Tibial nerve (tissue), 4 donors: Measurements from ENCODE around the gene CCT5. TPM values are rescaled to one million over a fixed set of nuclear protein-coding genes. Genes with fewer than 3 reads are reported as not detected.
A peak's percentile ranks its signal among the peaks of the same experiment; 100 is the strongest.

Experiments used
- DNase-seq, 2 donors: peaks; one replicate each; pipeline ENCODE4 v3.0.0-alpha.2; 2019; ENCODE audit warnings: low spot score in 2 of 2
- H3K27ac ChIP-seq, 4 donors: fragments of 200-600 bp; sonication (generic) in 3 of 4; one replicate each; pipeline ENCODE4 v1.5.1; 2017 to 2019; ENCODE audit warnings: mild to moderate bottlenecking in 1 of 4
- H3K27me3 ChIP-seq, 2 donors: fragments of 200-600 bp; sonication (generic) in 1 of 2; one replicate each; pipeline versions ENCODE4 v1.5.1 to v1.6.0; 2017 to 2019
- H3K36me3 ChIP-seq, 3 donors: fragments of 200-600 bp; sonication (generic); one replicate each; pipeline ENCODE4 v1.5.1; 2018 to 2019
- H3K4me1 ChIP-seq, 4 donors: fragments of 200-600 bp; sonication (generic) in 3 of 4; one replicate each; pipeline ENCODE4 v1.5.1; 2017 to 2019
- H3K4me3 ChIP-seq, 4 donors: fragments of 200-600 bp; sonication (generic) in 3 of 4; one replicate each; pipeline ENCODE4 v1.5.1; 2017 to 2019; ENCODE audit warnings: mild to moderate bottlenecking in 1 of 4, moderate library complexity in 1 of 4
- H3K9me3 ChIP-seq, 4 donors: fragments of 200-600 bp; sonication (generic) in 3 of 4; one replicate each; pipeline ENCODE4 v1.5.1; 2017 to 2019
- EP300 ChIP-seq, 2 donors: sonication (generic); formaldehyde crosslinking; IDR thresholded peaks; one replicate each; pipeline ENCODE4 v1.6.1; 2017; ENCODE audit warnings: antibody characterized with exemption in 2 of 2, mild to moderate bottlenecking in 1 of 2
- POLR2A ChIP-seq, 2 donors: fragments of 450-650 bp; IDR thresholded peaks; one replicate each; pipeline ENCODE4 v1.6.1; 2017; ENCODE audit warnings: antibody characterized with exemption in 2 of 2, mild to moderate bottlenecking in 2 of 2, moderate library complexity in 2 of 2
- WGBS, 2 donors: methylation state at CpG; one replicate each; pipeline ENCODE4 v1.1.5; 2018; 5-methylcytosine and 5-hydroxymethylcytosine counted together
- total RNA-seq, 4 donors: library from RNA; depleted of rRNA; stranded (reverse); fragments of >200 nt; gene quantifications; one replicate each; pipeline ENCODE4 v1.1.0, GENCODE V29; 2016
- TF ChIP-seq, protein P1 (sequence below), 5 experiments: fragments of 200-600 bp in 3 of 5; fragments of 450-650 bp in 2 of 5; sonication (generic) in 3 of 5; IDR thresholded peaks; one replicate each; pipeline ENCODE4 v1.5.1; 2016 to 2019; ENCODE audit warnings: antibody characterized with exemption in 5 of 5, mild to moderate bottlenecking in 3 of 5, moderate library complexity in 2 of 5

CCT5 gene
- 100 to 1,000 TPM; 102 to 152 (median 120) TPM for total RNA-seq

DNA sequence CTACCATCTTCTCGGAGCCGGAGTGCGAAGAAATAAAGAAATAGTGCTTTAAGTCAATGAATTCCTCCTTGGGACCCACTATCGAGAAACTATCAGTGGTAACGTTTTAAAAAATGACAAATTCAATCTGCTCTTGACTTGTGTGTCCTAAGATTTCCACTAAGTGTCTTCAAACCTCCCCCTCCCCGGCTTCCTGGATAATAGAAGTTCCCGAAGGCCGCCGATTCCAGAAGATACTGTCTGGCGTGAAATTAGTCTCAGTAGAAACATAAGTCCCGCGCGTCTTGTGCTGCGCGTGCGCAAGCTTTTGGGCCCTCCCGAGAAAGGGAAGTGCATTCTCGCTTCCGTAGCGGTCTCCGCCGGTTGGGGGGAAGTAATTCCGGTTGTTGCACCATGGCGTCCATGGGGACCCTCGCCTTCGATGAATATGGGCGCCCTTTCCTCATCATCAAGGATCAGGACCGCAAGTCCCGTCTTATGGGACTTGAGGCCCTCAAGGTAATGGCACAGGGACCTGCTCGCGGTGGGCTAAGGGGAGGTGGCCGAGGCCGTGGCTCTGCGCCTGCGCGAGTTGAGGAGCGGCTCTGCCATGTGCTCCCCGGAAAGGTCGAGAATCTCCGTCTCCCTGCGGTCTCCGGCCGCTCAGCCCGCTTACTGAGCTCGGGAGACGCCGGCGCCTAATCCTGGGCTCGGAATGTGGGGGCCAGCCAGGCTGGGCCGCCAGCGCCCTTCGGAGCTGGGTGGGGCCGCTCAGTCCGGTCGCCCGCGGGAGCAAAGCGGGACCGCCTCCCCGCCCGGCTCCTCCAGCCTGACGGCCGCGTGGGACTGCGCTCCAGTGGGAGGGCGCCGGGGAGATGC lies at the start of gene CCT5:
CCT5 (plus strand) TSS at position 333 of the 858 bp plus-strand sequence; CDS start at position 394, 61 bp downstream.
- peak; percentile 79 to 92 for DNase-seq
- H3K36me3 ChIP-seq: peaks cover 0 to 14% (median under 1%) of the 10 kb centered on the region in 3 donors
- peak within 1 kb of the TSS; percentile 72 to 96 (median 94) for H3K4me3 ChIP-seq
- TF ChIP-seq POLR2A (IDR thresholded peaks at IDR 0.05) (peak; percentile 33 to 50), EP300 (IDR thresholded peaks at IDR 0.05) (peak; percentile 18 to 91)
- TF ChIP-seq, protein P1, sequence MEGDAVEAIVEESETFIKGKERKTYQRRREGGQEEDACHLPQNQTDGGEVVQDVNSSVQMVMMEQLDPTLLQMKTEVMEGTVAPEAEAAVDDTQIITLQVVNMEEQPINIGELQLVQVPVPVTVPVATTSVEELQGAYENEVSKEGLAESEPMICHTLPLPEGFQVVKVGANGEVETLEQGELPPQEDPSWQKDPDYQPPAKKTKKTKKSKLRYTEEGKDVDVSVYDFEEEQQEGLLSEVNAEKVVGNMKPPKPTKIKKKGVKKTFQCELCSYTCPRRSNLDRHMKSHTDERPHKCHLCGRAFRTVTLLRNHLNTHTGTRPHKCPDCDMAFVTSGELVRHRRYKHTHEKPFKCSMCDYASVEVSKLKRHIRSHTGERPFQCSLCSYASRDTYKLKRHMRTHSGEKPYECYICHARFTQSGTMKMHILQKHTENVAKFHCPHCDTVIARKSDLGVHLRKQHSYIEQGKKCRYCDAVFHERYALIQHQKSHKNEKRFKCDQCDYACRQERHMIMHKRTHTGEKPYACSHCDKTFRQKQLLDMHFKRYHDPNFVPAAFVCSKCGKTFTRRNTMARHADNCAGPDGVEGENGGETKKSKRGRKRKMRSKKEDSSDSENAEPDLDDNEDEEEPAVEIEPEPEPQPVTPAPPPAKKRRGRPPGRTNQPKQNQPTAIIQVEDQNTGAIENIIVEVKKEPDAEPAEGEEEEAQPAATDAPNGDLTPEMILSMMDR (IDR thresholded peaks at IDR 0.05): peak in 2 of 5 experiments; percentile 23 to 28
- 0 to 1% methylated on average over 48 to 54 of the region's 67 CpGs for WGBS, 2 donors
- peak within 1 kb of the TSS; percentile 93 to 97 (median 95) for H3K27ac ChIP-seq
- no peaks in the 10 kb centered on the region for H3K9me3 ChIP-seq
- no peaks in the 10 kb centered on the region for H3K27me3 ChIP-seq
- H3K4me1 ChIP-seq: peaks cover 0 to 44% (median 20%) of the 10 kb centered on the region in 4 donors

DNA sequence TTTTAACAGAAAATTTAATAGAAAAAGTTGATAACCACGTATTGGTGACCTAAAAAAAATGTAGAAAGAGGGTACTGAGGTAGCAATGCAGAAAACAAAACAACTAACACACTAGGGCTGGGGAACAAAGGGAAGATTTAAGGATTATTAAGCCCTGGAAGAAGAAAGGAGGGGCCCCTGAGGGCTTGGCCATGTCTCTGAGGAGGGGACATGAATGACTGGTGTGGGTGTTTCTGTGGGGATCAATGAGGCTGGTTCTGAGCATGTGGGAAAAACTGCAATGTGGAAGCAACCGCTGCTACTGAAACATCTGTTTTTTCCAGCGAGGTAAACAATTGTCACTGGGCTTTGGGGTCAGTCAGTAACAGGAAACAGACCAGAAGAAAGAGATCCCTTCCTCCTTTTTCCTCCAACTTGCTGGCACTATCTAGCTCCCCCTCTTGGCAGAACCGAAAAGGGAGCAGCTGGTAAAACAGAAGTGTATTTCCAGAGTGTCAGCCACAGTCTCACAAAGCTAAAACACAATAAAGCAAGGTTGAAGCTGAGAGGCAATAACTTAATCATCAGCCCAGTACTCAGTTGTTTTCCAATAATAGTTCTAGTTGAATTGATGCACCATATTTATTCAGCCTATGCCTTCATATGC lies 48.7 kb upstream of the CCT5 start:
- WGBS, 2 donors: 36% methylated on average over 4 of the region's 4 CpGs
- H3K4me1 ChIP-seq: no peaks in the 10 kb centered on the region
- peaks cover 0 to 21% (median 7%) of the 10 kb centered on the region in 4 donors for H3K9me3 ChIP-seq
- no peaks in the 10 kb centered on the region for H3K36me3 ChIP-seq
- no peak overlapping the region for H3K27ac ChIP-seq
- no peak overlapping the region for H3K4me3 ChIP-seq
- no peaks in the 10 kb centered on the region for H3K27me3 ChIP-seq
- no peak for DNase-seq
- TF ChIP-seq POLR2A (IDR thresholded peaks at IDR 0.05): no peak
- TF ChIP-seq, protein P1 (IDR thresholded peaks at IDR 0.05): no peak
- no peak for TF ChIP-seq EP300 (IDR thresholded peaks at IDR 0.05)

DNA sequence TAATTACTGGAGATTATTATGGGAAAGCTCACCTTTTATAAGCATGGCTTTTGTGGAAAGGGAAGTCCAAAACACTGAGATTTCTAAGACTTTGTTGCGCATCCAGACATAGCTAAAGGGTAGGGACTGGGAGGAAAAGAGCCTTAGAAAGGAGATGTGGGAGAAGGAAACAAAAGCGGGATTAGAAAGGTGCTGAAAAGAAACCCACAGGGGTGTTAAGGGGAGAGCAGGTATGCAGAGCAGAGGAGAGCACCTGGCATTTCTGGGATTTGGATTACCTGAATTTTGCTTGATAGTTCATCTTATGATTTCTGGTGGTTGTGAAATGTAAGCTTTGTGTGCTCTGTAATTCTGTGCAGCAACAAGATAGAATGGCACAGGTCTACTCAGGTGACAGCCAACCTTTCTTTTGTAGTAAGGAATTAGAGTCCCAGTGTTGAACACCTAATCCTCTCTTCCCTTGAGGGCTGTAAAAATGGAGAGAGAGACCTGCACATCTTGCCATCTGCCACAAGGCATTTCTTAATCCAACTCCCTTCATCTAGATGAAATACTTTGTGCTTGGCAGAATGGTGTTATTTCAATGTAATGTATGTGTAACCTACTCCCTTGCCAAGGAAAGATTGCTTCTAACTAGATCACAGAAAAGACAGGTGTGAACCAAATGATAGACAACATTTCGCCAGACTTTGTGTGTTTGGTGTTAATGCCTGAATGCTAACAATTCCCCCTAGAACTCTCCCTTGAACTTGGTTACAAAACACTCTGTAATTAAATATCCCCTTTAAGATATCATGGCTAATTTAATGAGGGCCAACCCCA lies 47.8 kb upstream of the CCT5 start:
- 83 to 92% methylated on average over 3 of the region's 3 CpGs for WGBS, 2 donors
- H3K27me3 ChIP-seq: no peaks in the 10 kb centered on the region
- TF ChIP-seq, protein P1 (IDR thresholded peaks at IDR 0.05): no peak
- TF ChIP-seq EP300 (IDR thresholded peaks at IDR 0.05): no peak
- H3K27ac ChIP-seq: no peak overlapping the region
- H3K9me3 ChIP-seq: peaks cover 0 to 13% (median 7%) of the 10 kb centered on the region in 4 donors
- H3K4me3 ChIP-seq: no peak overlapping the region
- no peak for DNase-seq
- no peaks in the 10 kb centered on the region for H3K36me3 ChIP-seq
- H3K4me1 ChIP-seq: no peaks in the 10 kb centered on the region

DNA sequence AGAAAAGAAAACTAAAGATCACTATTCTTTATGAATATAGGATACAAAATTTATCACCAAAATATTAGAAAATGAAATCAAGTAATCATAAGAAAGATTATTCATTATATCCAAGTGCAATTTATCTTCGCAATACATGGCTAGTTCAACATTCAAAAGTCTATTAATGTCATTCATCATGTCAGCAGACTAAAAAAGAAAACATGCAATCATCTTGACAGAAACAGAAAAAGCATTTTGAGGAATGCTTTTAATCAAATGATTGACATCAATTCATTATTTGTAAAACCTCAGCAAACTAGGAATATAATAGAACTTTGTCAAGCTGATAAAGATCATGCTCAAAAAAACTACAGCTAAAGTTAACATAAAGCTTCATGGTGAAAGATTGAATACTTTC lies 41.1 kb upstream of the CCT5 start:
- Histone ChIP-seq H3K27ac (no peak overlapping the region), H3K27me3 (no peaks in the 10 kb centered on the region), H3K36me3 (no peaks in the 10 kb centered on the region), H3K9me3 (no peaks in the 10 kb centered on the region), H3K4me1 (no peaks in the 10 kb centered on the region), H3K4me3 (no peak overlapping the region)
- WGBS, 2 donors: 93 to 100% methylated on average over 1 of the region's 1 CpG
- DNase-seq: no peak
- TF ChIP-seq EP300 (IDR thresholded peaks at IDR 0.05): no peak

DNA sequence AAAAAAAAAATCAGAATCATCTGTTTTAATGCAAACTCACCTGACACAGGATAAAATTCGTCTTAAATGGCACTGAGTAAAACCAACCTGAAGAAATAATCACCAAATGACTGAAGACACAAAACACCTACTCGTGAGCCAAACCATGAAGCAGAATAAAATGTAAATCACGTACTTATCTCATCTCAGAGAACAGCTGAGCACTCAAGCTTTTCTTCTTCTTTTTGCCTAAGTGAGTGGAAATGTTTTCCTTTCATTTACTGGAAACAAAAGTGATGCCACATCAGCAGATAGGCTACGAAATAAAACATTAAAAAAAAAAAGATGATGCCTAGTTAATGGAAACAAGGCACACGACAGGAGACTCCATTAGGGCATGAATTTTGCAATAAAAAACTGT lies 36.8 kb upstream of the CCT5 start:
- 82 to 87% methylated on average over 5 of the region's 5 CpGs for WGBS, 2 donors

More for the DNA sequence above, 36.8 kb upstream of the CCT5 start:
- DNase-seq: no peak
- Histone ChIP-seq H3K4me3 (no peak overlapping the region), H3K36me3 (no peaks in the 10 kb centered on the region), H3K4me1 (no peaks in the 10 kb centered on the region), H3K27ac (no peak overlapping the region), H3K27me3 (no peaks in the 10 kb centered on the region), H3K9me3 (no peaks in the 10 kb centered on the region)
- no peak for TF ChIP-seq POLR2A (IDR thresholded peaks at IDR 0.05)
- TF ChIP-seq EP300 (IDR thresholded peaks at IDR 0.05): no peak
- TF ChIP-seq, protein P1 (IDR thresholded peaks at IDR 0.05): no peak
